Germinal center (tissue), 1 donor: ENCODE results near the gene FERMT1.
"Not testable (repeated sequence)": the region's sequence is repeated elsewhere in the genome, so short reads cannot be mapped to it uniquely, and the experiment has no call there.

Experiments
- DNase-seq: peaks from one replicate; pipeline ENCODE4 v3.0.0; 2012; ENCODE audit warnings: mixed read lengths, low spot score

The FERMT1 gene

DNA sequence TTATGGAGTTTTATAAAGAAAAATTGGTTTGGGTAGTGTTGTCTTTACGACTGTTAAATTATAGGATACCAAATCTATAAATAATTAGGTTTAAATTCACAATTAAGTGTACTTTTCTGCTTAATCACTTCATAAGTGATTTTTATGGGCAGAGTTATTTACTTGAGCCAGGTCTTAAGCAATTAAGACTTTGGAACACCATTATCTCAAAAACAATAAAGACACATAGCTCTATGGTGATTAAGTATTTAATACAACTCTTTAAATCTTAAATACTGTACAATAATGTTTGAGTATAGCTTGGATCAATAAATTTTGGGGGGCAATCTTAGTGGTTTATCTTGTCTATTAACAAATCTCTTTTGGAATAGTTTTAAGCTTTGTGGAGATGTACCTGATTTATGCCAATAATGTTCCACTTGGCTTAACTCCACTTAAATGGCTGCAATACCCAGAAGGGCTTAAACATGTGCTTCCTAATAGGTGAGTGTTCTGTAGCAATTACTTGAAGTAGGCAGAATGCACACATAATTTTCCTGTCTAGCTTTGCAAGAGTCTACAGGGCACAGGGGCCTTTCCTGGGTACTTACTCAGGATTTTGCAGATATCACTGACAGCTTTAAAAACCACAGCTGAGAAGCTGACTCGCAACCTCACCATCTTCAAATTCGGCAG, 7.5 kb downstream of the FERMT1 start:
- no peak for DNase-seq

- DNase-seq: no peak
These were observed 8.1 kb downstream of the FERMT1 start for GRCh38 chr20:6114696-6115095.

DNA sequence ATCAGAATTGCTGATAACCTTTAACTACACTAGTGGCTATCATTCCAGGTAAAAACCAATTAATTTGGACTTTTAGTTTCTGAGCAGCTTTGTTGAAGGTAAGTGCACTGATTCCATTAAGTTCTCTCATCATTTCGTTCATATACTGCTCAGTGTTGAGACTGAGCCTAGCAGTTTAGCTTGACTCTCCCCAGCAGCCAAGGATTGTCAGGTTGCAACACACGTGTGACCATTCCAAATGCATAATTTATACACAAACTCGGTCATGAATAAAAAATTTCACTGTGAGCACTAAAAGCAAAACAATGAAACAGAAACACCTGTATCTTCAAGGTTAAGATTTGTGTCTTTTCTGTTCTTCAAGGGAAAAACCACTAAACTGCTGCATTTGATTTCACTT, 8.9 kb downstream of the FERMT1 start:
- DNase-seq: no peak

DNA sequence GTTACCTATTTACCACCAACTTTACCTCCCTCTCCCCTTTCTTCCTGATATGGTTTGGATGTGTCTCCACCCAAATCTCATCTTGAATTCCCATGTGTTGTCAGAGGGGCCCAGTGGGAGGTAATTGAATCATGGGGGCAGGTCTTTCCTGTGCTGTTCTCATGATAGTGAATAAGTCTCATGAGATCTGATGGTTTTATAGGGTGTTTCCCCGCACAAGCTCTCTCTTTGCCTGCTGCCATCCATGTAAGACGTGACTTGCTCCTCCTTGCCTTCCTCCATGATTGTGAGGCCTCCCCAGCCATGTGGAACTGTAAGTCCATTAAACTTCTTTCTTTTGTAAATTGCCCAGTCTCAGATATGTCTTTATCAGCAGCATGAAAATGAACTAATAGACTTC, 9.9 kb downstream of the FERMT1 start:
- DNase-seq: not testable (repeated sequence)

GRCh38 chr20:6108330-6108729, 14.5 kb downstream of the FERMT1 start:
- DNase-seq: no peak

DNA sequence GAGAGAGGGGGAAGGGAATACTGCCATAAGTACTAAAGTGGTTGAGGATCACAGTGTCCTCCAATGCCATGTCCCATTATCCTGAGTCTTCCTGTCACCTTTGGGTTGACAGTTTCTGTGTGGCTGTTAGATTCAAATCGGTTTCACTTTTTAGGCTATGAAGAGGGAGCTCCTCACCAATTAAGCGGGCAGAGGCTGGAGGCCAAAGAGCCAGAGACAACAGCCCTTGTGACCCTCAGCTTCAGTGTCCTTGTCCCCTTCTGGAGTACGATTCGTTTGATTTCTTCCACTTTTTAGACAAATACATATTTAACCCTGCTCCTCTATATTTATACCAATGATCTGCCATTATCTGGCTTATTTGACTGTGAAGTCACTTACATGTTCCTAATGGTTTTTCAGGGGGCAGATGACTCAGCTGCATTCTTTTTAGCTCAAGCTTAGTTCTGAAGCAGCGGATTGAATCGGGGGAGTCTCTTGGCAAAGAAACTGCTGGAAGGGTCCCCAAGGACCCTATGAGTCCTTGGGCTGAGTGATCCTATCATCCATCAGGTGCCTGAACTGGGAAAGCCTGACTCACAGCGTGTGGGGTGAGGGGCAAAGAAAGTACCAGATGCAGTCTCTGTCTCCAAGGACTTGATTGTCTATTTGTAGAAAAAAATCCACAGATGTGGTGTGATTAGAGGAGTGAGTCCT, 18.2 kb downstream of the FERMT1 start:
- no peak for DNase-seq

- DNase-seq: no peak
These were observed 19.5 kb downstream of the FERMT1 start for GRCh38 chr20:6103301-6103700.

GRCh38 chr20:6101346-6101745, 21.5 kb downstream of the FERMT1 start:
- no peak for DNase-seq

DNA sequence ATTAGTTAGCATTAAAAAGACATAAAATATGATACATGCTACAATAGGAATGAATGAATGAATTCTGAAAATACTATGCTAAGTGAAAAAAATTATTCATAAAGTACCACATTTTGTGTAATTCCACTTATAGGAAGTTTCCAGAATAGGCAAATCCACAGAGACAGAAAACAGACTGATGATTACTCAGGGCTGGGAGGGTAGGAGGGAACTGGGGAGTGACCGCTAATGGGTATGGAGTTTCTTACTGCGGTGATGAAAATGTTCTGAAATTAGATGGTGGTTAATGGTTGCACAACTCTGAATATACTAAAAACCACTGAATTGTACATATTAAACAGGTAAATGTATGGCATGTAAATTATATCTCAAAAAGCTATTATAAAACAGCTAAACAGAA, 22.6 kb downstream of the FERMT1 start:
- no peak for DNase-seq

DNA sequence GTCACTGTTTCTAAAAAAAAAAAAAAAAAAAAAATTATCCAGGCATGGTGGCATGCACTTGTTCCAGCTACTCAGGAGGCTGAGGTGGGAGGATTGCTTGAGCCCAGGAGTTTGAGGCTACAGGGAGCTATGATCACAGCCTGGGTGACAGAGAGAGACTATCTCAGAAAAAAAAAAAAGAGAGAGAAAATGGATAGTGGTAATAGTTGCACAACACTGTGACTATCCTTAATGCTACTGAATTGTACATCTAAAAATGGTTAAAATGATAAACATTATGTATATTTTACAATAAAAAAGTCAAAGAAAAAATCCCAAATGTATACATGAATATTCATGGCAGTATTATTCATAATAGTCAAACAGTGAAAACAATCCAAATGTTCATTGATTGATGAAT, 23.0 kb downstream of the FERMT1 start:
- no peak for DNase-seq

- no peak for DNase-seq
These were observed 27.4 kb downstream of the FERMT1 start for GRCh38 chr20:6095409-6095808.

DNA sequence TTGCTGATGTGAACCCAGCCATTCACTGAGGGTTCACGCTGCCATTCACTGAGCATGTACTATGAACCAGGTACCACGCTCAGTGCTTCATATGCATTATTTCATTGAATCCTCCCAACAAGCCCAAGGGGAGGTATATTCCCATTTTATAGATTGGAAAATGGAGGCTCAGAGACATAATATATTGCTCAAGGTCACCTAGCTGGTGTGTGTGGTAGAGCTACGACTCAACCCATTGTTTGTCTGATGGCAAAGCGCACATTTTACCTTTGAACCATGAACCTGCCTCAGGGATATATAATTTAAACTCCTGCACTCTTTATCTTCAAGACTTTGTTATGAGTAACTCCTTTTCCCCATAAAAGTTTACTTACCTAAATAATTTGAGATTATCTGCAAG, 28.3 kb downstream of the FERMT1 start:
- DNase-seq: no peak

GRCh38 chr20:6094063-6094462, 28.8 kb downstream of the FERMT1 start:
- DNase-seq: no peak

DNA sequence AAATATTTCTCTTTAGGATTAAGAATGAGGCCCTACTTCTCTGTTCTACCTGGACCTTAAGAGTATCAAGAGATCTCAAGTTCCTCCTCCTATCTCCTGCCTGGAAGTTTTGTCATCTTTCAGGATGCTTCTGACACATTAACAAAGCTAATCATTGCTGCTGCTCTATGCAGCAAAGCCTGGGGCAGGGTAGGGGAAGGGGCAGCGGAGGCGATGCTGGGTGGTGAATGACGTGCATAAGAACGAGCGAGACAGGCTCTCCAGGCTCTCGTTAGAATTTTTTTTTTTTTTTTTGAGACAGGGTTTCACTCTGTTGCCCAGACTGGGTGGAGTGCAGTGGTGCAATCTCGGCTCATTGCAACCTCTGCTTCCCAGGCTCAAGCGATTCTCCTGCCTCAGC, 31.2 kb downstream of the FERMT1 start:
- DNase-seq: no peak

GRCh38 chr20:6086868-6087267, 36.0 kb downstream of the FERMT1 start:
- no peak for DNase-seq

DNA sequence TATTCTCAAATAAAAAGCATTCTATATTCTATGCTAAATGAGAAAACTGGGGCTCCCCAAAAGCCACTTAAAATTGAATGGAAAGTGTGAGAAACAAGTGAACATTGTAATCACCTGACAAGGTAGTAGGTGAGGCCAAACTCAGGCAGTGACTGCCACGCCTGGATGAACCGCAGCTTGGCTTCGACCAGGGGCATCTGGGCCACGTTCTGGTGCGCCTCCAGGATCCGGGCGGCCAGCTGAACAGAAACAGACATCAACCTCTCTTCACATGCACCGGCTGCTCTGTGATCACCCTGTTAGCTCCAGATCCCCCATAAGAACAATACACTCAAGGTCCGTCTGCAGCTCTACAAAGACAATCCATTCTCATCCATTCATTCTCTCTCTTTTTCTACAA, 38.9 kb downstream of the FERMT1 start:
- DNase-seq: no peak

- DNase-seq: no peak
These were observed 41.6 kb downstream of the FERMT1 start for GRCh38 chr20:6081236-6081635.

GRCh38 chr20:6079016-6079415, 43.8 kb downstream of the FERMT1 start:
- DNase-seq: no peak

GRCh38 chr20:6075428-6076219, 47.2 kb downstream of the FERMT1 start:
- DNase-seq: no peak

GRCh38 chr20:6074784-6075183, 48.0 kb downstream of the FERMT1 start:
- no peak for DNase-seq

DNA sequence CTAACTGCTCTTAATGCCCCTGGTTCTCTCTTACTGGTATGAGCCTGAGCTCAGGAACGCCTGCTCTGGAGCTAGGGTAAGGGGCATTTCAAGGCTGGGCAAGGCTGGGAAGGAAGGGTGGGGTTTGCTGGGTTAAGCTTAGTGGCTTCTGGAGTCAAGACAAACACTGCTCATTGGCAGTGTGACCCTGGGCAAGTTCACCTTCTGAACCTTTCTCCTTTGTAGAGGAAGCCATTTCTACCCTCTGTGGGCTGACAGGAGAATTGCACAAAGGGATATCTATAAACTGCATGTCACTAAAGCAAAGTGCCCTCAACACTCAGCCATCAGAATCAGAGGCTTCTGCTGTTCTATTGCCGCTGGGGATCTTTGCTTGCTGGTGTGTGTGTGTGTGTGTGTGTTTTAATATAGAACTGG, 48.7 kb downstream of the FERMT1 start:
- DNase-seq: peak; percentile 26

DNA sequence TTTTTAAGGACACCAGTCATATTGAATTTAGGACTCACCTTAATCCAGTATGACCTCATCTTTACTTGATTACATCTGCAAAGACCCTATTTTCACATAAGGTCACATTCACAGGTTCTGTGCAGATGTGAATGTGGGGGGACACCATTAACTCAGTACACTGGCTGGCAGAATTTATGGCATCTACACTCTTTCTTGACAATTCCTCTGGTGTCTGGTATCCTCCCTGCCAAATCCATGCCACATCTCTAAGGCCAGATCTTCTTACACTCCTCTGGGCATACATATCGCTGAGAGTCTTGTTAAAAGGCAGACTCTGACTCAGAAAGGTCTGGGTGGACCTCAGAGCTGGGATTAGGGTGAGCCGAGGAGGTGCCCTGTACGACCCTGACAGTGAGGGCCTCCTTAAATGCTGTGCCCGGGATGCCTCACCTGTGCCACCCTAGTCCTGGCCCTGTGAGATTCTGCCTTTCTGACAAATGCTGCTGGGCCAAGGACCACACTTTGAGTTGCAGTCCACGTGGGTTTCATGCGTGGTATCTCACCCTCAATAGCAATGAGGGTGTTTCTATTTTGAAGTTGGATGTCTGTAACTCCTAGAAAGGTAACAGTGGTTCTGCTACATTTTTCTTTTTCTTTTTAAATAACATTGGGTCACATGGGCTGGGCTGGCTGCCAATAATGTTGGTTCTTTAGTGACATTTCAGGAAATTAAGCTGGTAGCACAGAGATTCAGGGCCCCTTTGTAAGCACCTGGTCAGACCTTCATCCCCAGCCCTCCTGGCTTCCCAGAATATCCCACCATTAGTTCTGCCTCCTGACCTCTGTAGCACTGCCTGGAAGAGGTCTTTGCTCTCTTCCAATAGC, 51.8 kb downstream of the FERMT1 start:
- DNase-seq: no peak
